ENCODE results near the gene GRIN2A.

The GRIN2A gene

DNA sequence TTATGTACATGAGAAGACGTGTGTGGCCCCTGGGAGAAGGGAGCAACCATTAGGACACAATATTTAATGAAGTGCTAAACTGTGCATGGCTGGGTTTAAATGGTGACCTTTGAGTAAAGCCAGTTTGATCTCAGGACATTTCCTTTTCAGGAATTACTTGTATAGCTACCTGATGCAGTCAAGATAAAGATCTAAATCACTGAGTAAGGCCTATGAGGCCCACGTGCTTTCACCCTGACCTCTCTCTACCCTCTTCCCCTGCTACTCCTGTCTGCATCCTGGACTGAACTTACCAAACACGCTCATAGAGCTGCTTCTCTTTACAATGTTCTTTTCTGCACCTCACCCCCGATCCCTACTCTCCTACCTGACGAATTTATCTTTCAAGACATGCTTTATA, 98.9 kb downstream of the GRIN2A start:
- no peak for DNase-seq

DNA sequence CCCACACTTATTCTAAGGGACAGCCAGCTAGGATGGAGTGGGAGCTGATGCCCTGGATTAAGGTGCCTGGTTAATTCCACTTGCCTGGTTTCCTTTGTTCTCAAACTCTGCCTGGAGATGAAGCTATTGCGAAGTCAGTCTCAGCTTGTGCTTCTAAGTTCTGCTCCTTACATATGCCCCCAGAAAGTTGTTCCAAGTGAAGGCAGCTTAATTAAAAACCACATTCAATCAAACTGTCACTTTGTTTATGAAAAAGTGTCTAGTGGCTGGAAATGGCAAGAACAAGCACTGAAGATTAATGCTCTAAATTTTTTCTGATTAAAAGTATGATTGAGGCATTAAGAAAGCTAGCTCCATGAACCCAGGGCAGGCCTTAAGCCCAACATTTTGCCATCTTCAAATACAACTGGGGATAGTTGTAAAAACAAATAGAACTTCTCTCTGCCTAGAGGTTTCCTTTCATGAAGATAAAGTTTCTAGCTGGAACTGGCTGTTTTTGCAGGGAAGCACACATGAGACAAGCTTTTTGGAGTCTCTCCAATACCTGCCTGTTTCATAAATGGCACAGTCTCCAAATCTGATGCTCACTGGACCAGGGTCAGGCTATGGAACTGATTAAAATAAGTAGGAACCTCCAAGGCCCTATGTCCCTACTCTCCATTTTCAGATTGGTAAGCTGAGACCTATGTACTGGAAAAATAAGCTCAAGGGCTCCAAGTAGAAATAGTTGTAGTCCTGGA, 100.9 kb downstream of the GRIN2A start:
- no peak for DNase-seq

DNA sequence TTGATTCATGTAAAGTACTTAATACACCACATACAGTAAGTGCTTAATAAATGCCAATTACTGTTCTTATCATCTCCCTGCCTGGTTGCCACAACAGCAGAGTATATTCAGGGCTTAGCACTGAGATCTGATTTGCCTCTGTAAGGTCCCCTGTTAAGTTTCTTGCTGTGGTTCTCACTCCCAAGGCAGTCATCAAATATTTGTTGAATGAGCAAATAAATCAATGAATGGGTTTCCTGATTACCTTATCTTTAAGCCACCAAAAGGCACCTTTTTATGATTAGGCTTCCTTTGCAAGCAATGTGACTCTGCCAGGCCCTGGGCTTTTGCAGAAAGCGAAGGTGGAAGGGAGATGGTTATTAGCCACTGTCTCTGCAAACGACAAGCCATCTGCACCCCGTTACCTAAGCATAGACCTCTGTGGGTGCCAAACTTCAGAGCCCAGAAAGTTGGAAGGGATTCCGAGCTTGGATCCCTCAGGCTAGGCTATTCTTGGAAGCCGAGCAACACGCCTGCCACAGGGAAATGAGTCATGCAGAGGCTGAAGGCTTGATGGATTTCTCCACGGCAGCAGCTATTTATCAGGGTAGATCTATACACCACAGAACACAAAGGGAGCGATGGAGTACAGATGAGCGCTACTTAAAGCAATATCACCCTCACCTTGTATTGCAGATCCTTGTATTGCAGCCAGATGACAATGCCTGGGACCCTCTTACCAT, 102.0 kb downstream of the GRIN2A start:
- no peak for DNase-seq

DNA sequence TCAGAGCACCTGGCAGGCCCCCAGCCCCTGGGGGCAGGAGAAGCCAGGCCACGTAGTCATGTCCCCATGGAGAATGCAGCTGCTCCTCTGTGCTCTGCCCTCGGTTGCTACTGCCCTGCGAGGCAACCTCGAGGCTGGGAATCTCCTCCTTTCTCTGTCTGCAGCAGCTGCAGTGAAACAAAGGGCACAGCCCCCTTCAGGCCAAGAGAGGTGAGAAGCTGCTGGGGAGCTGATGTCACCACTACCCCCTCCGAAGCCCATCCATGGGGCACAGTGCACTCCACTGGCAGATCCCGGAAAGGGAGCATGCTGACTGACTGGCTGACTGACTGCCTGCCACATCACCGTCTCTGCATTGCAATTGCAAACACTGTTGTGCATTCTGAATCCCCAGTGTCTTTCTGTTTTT, 103.7 kb downstream of the GRIN2A start:
- DNase-seq, result no peak

DNA sequence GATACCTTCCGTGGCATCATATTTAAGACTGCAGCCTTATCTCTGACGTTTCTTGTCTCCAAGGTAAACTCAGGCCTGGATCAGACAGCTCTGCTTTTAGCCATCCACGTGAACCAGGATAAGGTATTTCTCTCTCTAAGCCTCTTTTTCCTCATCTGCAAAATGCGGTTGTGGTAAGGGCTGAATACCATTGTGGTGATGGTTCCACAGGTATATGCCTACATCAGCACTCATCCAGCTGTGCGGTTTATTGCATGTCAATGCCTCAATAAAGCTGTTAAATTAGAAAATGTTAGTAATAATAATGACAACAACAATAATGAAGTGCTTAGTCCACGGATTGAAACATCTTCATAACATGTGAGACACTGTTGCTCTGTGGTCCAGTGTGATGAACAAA, 104.4 kb downstream of the GRIN2A start:
- DNase-seq, result no peak

DNA sequence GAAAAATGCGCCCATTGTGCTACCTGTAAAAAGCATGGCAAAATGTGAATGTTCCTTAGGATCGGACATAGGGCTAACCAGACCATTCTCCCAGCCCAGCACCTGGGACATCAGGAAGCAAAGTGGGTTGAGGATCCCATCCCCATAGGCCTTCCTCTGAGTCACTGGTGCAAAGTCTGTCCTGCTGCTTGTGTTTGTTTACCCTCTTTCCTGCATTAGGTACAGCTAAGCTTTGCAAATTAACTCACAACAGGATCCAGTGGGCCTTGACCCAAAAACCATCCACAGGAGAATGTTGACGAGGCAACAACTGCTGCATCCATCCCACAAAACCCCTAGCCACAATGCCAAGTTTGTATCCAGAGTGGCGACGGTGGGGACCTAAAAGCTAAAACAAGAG, 106.2 kb downstream of the GRIN2A start:
- DNase-seq, result no peak

DNA sequence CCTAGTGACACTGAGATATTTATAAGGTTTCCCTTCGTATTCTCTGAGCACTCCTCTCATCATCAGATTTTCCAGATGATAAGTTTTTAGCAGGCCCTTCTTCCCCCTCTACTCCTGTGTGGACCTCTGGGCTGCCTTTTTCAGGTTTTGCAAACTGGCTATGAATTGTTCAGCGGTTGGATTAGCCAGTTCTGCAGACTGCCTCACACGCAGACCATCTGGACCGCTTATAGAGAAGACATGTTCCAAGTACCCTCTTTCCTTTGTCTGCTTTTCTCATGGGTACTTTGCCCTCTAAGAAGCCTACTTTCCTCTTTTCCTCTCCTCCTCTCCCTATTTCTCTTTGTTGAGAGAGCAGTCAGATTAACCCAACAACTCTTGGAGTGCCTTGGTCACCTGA, 111.6 kb downstream of the GRIN2A start:
- no peak for DNase-seq

DNA sequence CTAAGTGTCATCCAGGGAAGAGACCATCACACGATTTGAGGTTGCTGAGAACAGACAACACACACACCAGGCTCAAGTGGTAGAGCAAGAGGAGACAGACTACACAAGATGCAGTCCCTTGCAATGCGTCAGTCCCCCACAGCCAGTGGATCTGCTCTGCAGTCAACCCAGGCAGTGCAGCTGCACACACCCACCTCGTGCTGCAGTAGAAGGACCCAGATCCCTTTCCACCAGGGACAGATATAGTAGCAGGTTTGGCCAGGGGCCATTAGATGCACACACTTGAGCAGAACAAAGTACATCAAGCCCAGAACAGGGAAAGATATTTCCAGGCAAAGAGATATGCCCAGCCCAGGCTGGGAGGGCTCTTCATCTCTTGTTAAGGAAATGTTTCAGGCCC, 112.9 kb downstream of the GRIN2A start:
- DNase-seq, result no peak

DNA sequence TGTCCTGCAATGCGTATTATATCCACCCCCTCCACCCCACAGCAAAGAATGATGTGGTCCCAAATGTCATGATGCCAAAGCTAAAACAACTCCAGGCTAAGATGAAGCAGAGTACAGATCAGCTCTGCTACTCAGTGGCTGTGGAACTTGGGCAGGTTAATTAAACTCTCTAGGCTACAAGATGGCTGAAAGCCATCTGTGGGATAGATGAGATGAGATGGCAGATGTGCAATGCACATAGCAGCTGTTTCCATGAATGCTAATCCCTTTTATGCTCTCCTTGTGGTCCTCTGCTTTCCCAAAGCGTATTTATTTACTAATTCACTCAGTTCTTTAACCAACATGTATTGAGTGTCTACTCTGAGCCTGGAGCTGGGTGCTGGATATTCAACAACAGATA, 114.4 kb downstream of the GRIN2A start:
- DNase-seq, result no peak

DNA sequence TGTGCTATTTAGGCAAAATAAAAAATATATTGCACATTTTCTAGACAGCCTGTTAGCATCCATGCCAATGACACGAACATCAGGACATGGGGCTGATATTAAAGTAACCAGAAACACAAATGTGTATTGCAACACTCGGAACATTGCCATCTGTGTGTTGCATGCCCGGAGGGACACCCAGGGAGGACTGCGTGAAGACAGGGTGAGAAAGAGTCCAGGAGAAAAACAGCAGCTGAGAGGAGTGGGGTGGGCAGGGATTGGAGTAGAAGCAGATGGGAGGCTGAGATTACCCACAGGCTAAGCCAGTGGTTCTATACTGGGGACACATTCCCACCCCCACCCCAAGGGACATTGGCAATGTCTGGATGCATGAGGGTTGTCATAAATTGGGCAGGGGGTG, 114.8 kb downstream of the GRIN2A start:
- no peak for DNase-seq

DNA sequence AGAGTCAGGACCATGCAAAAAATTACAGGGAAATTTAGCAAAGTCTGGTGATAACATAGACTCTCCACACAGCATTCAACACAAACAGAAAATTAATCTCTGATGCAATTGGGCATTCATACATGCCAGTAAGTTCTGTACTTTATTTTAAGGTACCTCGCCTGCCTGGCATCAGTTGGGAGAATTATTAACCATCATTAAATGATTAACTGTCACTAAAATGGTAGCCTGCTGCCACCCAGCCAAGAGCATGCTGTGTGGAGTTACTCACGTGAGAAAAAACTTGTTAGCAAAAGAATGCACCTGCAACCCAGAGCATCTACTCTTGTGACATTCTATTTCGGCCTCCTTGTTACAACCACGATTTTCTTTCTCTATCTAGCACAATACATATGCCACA, 117.2 kb downstream of the GRIN2A start:
- DNase-seq, result no peak

DNA sequence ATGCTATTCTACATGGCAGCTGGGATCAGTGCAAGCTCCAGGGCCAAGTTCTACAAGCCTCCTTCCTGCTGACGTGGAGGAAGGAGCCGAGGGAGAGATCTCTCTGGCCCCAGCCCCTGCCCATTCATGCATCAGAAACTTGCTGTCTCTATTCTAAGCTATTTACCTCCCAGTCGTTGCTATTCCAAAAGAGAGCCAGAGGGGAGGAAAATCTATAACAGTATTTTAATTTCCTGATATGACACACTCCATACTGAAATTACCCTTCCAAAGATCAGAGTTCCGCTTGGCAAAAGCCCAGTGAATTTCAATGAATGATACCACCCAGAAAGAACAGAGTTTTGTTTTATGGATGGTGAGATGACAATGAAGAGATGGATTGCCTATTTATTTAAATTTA, 133.4 kb downstream of the GRIN2A start:
- DNase-seq, result no peak

DNA sequence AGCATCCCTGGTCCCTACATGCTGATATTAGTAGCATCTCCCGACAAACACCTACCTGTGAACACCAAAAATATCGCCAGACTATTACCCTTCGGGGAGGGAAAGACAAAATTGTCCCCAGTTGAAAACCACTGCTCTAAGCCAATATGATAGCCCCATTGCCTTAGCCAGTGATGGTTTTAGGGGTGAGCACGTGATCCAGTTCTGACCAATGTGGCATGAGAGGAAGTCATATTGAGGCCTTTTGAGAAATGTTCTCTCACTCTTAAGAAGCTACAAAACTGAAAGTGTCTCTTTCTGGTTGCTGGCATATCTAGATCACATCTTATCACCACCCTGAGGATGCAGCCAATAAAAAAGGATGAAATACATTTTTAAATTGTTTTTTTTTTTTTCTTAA, 136.3 kb downstream of the GRIN2A start:
- no peak for DNase-seq

DNA sequence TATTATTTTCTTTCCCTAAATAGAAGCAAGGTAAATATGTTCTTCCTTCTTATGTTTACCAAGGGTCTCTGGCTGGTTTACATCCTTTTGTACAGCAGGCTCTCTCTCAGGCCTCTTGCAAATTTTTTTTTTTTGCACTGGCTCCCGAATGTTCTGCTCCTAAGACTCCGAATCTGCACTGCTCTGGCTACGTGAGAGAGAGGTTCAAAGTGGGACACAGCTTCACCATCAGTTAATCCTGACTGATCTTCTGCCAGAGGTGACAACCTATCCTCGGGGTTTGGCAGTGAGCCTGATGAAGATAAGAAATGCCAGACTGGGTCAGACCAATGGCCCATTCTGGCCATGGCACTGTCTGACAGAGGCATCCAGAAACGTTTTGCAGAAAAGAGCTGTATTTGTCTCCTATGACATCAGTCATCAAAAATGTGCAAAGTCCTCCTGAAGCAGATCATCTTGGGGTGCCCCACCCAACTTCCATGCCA, 136.9 kb downstream of the GRIN2A start:
- no peak for DNase-seq

DNA sequence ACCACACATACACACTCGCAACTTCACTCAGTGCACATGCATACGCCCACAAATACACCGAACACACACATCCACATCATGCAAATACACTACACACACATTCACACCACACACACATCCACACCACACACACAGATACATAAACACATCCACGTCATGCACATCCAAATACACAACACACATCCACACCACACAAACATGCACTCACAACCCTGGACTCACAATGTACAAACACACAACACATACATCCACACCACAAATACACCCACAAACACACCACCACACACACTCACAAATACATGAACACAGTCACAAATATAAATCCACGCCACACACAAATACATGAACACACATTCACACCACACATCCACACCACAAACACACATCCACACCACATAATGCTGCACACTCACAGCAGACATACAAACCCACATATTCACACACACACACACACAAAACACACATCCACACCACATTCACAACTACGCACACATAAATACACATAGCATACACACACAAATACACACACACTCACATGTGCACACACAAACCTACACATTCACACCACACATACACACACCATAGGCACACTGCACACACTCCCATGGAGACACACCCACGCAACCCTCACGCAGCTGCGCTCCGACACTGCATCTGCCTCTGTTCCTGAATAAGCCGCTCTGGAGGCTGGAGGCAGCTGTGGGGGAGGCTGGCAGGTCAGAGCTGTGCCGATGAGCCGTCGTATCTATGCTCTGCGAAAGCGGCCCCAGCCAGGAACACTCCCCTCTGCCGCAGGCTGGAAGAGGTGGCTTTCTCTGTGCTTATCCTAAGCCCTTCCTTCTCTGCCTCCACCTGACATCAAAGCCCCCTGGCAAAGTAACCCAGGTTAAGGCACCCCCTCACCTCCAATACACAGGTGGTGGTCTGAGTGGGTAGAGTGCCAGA, 141.8 kb downstream of the GRIN2A start:
- DNase-seq, result no peak

DNA sequence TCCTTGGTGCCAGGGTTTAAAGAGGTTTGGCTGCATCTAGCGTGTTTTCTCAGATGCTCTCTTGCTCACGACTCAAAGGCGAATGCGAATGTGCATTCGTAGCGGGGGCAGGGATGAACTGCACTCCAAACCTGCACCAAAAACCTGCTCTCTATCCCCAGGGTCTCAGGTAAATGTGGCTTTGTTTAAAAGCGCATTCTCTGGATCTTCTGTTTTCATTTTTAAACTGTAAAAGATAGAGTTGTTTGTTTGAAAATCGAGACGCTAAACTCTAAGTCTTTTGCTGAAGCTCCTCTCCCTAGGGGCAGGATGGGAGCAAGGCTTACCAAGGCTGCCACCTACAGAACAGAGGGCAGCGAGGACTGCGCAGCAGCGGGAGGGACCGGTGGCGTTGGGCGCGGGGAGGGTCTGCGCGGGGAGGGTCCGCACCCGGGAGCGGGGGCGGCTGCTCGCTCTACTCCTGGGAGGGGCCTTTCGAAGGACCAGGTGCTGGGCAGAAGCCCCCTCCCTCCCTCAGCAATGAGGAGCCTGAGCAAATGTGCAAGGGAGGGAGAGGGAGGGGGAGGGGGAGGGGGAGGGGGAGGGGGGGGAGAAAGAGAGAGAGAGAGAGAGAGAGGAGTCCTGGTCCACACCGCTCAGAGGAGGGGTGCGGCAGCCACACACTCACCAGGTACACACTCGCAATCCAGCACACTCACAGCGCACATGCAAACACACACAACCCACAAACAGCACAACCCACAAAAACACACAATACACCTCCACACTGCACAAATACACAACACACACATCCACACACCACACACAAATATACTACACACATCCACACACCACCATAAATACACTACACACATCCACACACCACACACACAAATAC, 142.8 kb downstream of the GRIN2A start:
- no peak for DNase-seq

DNA sequence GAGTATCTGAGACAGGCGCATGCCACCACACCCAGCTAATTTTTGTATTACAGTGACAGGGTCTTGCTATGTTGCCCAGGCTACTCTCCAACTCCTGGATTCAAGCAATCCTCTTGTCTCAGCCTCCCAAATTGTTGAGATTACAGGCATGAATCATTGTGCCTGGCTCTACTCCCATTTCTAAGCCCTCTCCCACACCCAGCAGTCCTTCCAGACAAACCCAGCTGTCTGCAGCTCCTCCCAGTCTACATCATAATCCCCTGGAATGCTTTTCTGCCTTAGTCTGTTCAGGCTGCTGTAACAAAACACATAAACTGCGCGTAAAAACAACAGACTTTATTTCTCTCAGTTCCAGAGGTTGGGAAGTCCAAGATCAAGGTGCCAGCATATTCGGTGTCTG, 144.5 kb downstream of the GRIN2A start:
- DNase-seq, result no peak

DNA sequence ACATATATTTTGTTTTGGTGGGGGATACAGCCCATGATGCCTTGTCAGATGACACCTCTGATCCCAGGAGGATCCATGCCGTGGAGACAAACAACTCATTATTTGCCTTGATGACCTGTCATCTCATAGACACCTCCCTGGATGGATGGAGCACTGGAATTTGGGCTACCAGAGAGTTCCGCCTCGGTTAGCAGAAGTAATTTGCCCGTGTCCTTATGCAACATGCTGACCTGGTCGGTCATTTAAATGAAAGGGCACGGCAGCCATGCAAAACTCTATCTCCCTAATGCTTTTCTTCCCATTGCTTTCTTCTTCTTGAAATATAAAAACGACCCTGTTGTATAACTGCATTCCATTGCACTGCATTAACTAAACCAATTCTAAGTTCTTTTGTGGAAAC, 145.3 kb downstream of the GRIN2A start:
- DNase-seq, result no peak

DNA sequence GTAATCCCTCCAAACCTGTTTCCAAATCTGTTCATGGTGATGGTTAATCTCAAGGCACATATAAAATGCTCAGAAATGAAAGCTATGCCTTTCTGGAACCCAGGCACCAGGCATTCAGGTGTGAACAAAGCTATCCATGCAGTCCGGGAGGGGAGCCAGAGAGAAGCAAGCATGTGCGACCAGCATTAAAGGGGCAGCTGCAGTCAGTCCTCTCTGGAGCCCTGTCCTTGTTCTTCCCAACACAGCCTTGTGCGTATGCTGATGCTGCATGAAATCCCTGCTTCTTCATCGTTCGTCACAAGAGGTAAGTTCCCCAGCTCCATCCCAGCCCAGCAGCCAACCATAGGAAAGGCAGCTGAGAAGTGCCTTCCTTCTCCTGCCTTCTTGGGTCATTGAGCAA, 148.7 kb downstream of the GRIN2A start:
- DNase-seq, result no peak

DNA sequence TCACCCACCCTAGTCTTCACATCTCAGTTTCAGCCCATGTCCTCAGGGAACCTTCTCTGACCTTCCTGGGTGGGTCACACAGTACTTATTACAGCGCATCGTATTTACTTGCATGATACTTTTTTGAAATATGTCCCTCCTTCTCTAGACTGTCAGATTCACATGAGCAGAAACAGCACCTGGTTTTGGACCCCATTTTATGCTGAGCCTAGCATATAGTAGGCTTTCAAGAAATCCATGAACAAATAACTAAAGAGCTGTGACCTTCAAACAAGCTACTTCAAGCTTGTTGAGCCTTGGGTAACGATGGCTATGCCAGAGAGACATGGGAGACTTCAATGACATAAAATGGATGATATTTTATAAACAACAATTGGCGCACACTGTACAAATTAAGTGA, 150.3 kb downstream of the GRIN2A start:
- no peak for DNase-seq

DNA sequence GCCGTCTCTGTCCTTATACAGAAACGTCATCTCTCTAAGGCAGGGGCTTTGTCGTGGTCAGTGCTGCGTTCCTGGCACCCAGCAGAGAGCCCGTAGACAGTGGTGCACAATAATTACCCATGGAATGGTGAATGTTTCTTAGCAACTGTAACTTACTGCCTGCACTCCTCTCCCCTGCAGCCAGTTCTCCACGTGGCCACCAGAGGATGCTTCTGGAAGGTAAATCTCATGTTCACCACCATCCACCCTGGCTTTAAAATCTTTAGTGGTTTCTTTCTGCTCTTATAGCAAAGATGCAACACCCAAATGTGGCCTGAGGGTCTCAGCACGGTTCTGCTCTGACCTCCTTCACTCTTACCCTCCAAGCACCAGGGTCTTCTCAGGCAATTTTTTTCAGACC, 150.8 kb downstream of the GRIN2A start:
- no peak for DNase-seq

DNA sequence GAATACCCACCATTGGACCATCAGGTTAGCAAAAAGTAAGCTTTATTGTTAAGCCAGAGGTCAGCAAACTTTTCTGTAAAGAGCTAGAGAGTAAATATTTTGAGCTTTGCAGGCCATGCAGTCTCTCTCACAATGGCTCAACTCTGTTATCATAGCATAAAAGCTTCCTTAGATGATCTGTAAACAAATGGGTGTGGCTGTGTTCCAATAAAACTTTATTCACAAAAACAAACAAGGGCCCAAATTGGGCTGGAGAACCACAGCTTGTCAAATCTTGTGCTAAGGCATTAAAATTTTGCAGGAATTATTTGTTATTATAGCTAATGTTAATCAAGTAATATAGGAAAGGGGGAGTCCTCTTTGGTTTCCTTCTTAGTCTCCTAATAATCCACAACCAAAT, 153.6 kb downstream of the GRIN2A start:
- DNase-seq, result no peak

Measured in activated gamma-delta T cell (primary cell).